ENCODE data around the gene ERC2.

The ERC2 gene

DNA sequence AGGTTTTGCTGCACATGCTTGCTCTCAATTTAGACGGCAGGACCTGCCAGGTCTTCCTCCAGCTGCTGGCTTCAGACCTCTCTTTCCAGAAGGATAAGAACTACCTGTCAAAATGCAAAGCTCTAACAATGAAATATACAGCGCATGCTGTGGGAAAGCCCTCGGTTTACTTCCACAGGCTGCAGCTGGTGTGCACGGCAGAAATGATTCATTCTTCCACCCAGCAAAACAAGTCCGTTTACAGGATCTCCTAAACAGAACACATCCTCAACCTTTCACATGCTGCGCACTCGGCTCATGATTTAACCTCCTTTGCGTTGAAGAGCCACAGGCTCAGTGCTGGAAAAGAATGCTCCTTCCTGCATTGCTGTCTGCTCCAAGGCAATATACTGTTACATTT, 888.8 kb downstream of the ERC2 start:
- Mint-ChIP-seq H3K4me3 (peak overlapping the region in 1 of 3 experiments; percentile 47), H3K27me3 (ENCODE audit: low read depth) (peaks cover 7% of the 10 kb centered on the region)

DNA sequence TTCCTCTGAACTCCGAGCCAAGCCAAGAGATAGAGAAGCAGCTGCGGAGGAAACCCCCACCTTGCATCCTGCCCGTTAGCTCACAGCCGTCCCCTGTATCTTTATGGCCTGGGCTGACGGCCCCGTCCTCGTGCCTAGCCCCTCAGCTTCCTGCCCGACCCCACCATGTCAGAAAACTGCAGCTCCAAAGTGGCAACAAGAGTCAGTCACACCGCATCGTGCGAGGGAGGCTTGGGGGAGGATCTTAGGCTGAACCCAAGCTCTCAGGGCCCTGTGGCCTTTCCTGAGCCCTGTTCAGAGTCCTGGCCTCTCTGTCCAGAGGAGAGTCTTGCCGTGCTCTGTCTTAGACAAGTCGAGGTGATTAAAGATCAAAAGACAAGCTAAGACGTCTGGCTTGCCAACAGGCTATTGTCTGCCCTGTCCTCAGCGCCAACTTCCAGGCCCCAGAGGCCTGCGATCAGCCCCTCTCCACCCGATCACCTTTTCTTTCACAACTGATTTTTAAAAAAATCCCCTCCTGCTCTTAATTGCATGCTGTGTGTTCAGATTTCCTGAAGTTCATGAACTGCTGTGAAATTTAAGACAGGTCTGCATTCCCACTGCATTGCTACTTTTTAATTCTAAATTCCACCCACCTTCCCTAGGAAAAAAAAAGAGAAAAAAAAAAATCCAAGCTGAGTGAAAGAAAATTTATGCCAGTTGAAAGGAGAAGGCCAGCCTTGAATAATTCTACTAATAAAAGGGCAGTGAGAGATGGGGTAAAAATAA, 891.5 kb downstream of the ERC2 start:
- Mint-ChIP-seq H3K4me1 (peaks cover 43% of the 10 kb centered on the region), H3K27ac (peak overlapping the region; percentile 7 to 82 (median 62)), H3K36me3 (ENCODE audit: low read depth) (no peaks in the 10 kb centered on the region), H3K27me3 (ENCODE audit: low read depth) (peaks cover 5% of the 10 kb centered on the region), H3K4me3 (peak overlapping the region in 1 of 3 experiments; percentile 46), H3K9me3 (peaks cover 2% of the 10 kb centered on the region)
- TF ChIP-seq, protein P1, sequence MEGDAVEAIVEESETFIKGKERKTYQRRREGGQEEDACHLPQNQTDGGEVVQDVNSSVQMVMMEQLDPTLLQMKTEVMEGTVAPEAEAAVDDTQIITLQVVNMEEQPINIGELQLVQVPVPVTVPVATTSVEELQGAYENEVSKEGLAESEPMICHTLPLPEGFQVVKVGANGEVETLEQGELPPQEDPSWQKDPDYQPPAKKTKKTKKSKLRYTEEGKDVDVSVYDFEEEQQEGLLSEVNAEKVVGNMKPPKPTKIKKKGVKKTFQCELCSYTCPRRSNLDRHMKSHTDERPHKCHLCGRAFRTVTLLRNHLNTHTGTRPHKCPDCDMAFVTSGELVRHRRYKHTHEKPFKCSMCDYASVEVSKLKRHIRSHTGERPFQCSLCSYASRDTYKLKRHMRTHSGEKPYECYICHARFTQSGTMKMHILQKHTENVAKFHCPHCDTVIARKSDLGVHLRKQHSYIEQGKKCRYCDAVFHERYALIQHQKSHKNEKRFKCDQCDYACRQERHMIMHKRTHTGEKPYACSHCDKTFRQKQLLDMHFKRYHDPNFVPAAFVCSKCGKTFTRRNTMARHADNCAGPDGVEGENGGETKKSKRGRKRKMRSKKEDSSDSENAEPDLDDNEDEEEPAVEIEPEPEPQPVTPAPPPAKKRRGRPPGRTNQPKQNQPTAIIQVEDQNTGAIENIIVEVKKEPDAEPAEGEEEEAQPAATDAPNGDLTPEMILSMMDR (IDR thresholded peaks at IDR 0.05; ENCODE audit: unreplicated experiment in 3 of 3), result no peak

More for the DNA sequence above, 888.8 kb downstream of the ERC2 start:
- no peaks in the 10 kb centered on the region for H3K36me3 Mint-ChIP-seq (ENCODE audit: low read depth)
- peak overlapping the region; percentile 58 to 81 (median 67) for H3K27ac Mint-ChIP-seq
- TF ChIP-seq, protein P1 (IDR thresholded peaks at IDR 0.05; ENCODE audit: unreplicated experiment in 3 of 3), result no peak
- H3K9me3 Mint-ChIP-seq, result peaks cover 2% of the 10 kb centered on the region
- peaks cover 42% of the 10 kb centered on the region for H3K4me1 Mint-ChIP-seq

DNA sequence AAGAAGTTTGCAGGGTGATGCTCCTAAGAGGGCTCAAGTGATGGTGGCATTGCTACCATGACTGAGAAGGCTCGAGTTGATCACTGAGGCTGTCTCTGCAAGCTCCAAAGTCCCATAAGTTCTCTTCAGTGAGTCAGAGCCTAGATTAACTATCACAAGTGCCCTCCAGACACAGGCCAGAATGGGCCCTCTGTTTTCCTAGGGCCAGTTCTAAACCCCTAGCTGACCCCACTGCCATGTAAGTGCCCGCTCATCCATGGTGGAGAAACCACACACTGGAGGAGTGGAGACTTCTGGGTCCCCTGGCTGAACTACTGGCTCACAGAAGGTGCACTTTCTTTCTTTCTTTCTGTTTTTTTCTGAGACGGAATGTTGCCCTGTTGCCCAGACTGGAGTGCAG, 893.6 kb downstream of the ERC2 start:
- Mint-ChIP-seq H3K4me1 (peaks cover 50% of the 10 kb centered on the region), H3K27me3 (ENCODE audit: low read depth) (peaks cover 10% of the 10 kb centered on the region), H3K9me3 (peaks cover under 1% of the 10 kb centered on the region), H3K4me3 (no peak overlapping the region), H3K36me3 (ENCODE audit: low read depth) (no peaks in the 10 kb centered on the region), H3K27ac (no peak overlapping the region)
- TF ChIP-seq, protein P1 (IDR thresholded peaks at IDR 0.05; ENCODE audit: unreplicated experiment in 3 of 3), result no peak

DNA sequence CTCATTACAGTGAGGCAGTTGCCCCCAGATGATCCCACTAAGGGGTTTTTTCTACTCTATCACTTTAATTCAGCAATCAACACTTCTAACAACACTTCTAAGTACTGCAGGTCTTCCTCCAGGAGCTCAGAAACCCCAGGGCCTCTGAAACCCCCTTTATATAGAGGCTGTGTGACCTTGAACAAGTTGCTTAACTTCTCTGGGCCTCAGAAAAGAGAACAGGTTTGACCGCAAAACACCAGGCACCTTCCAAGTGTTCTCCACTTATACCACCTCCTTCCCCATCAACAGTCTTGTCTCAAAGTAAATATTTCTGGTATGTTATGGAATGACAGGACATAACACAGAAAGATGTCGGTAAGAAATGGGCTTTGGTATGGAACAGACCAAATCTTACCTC, 895.5 kb downstream of the ERC2 start:
- Mint-ChIP-seq H3K27me3 (ENCODE audit: low read depth) (peaks cover 10% of the 10 kb centered on the region), H3K36me3 (ENCODE audit: low read depth) (no peaks in the 10 kb centered on the region), H3K4me1 (peaks cover 47% of the 10 kb centered on the region), H3K4me3 (no peak overlapping the region), H3K9me3 (no peaks in the 10 kb centered on the region), H3K27ac (no peak overlapping the region)
- TF ChIP-seq, protein P1 (IDR thresholded peaks at IDR 0.05; ENCODE audit: unreplicated experiment in 3 of 3), result no peak

DNA sequence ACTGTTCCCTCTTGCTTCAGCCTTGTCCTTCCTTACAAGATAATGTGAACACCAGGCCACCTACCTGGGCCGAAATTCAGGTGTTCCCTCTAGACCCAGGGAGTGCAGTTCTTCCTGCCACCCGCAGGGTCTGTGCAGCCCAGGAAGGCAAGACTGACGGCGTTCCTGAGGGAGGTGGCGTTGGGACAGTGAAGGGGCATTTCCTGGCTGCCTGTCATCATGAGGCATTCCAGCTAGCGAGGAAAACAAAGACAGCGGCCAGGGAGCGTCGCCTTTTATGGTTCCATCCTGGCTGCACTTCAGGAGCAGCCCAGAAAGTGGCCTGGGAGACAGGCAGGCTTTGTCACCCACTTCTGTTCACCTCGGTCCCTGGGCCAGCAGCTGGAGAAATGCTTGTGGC, 896.4 kb downstream of the ERC2 start:
- peaks cover 38% of the 10 kb centered on the region for H3K4me1 Mint-ChIP-seq
- peaks cover 10% of the 10 kb centered on the region for H3K27me3 Mint-ChIP-seq (ENCODE audit: low read depth)
- TF ChIP-seq, protein P1 (IDR thresholded peaks at IDR 0.05; ENCODE audit: unreplicated experiment in 3 of 3), result peak in 1 of 3 experiments; percentile 23
- peak overlapping the region; percentile 2 to 49 (median 37) for H3K27ac Mint-ChIP-seq
- no peak overlapping the region for H3K4me3 Mint-ChIP-seq
- no peaks in the 10 kb centered on the region for H3K9me3 Mint-ChIP-seq
- H3K36me3 Mint-ChIP-seq (ENCODE audit: low read depth), result no peaks in the 10 kb centered on the region
